Small intestine (tissue), 7 donors: ENCODE data around the gene SLC35E3. TPM values are rescaled to one million over a fixed set of nuclear protein-coding genes. Genes with fewer than 3 reads are reported as not detected.
"Not testable (repeated sequence)": the region's sequence is repeated elsewhere in the genome, so short reads cannot be mapped to it uniquely, and the experiment has no call there.

Experiments used
- DNase-seq, 2 donors: peaks; one replicate each; pipeline versions ENCODE4 v3.0.0 to v3.0.0-alpha.2; 2013
- FAIRE-seq: peaks from 2 replicates; lab custom pipeline; 2012; peaks lifted over from hg19 to GRCh38; lab: Jason Lieb, UNC
- H3K27ac ChIP-seq, 3 donors: one replicate each; pipeline ENCODE4 v1.5.1; 2013; ENCODE audit warnings: low read length in 2 of 3, mild to moderate bottlenecking in 2 of 3, control low read depth in 1 of 3, inconsistent platforms in 1 of 3, low read depth in 1 of 3, moderate library complexity in 1 of 3
- H3K27me3 ChIP-seq, 3 donors: one replicate each; pipeline ENCODE4 v1.6.1; 2013; ENCODE audit warnings: low read length in 3 of 3, inconsistent platforms in 1 of 3; ENCODE audit not compliant: control insufficient read depth in 3 of 3, insufficient read depth in 3 of 3
- H3K36me3 ChIP-seq, 3 donors: one replicate each; pipeline ENCODE4 v1.6.1; 2013; ENCODE audit warnings: low read length in 3 of 3, inconsistent platforms in 1 of 3, low read depth in 1 of 3, mild to moderate bottlenecking in 1 of 3, moderate library complexity in 1 of 3; ENCODE audit not compliant: control insufficient read depth in 3 of 3, insufficient read depth in 2 of 3
- H3K4me1 ChIP-seq, 3 donors: one replicate each; pipeline ENCODE4 v1.6.1; 2013; ENCODE audit warnings: low read length in 2 of 3, inconsistent platforms in 1 of 3, low read depth in 1 of 3, mild to moderate bottlenecking in 1 of 3, moderate library complexity in 1 of 3; ENCODE audit not compliant: control insufficient read depth in 3 of 3, insufficient read depth in 2 of 3
- H3K4me3 ChIP-seq, 3 donors: one replicate each; pipeline ENCODE4 v1.5.1; 2013; ENCODE audit warnings: low read length in 3 of 3, control low read depth in 1 of 3, inconsistent platforms in 1 of 3, low read depth in 1 of 3, mild to moderate bottlenecking in 1 of 3, moderate library complexity in 1 of 3
- H3K9me3 ChIP-seq, 2 donors: one replicate each; pipeline ENCODE4 v1.6.1; 2013; ENCODE audit warnings: low read depth in 1 of 2, low read length in 1 of 2; ENCODE audit not compliant: control insufficient read depth in 2 of 2, insufficient read depth in 1 of 2
- WGBS, 3 donors: extraction: QIAGEN DNeasy Blood & Tissue Kit; methylation state at CpG; one replicate each; pipeline ENCODE4 v1.1.7; 2013; 5-methylcytosine and 5-hydroxymethylcytosine counted together
- polyA plus RNA-seq, 4 donors: library from polyadenylated mRNA; stranded (reverse) in 3 of 4; unstranded in 1 of 4; fragments of 200-250 nt in 3 of 4; fragments of 120-200 nt in 1 of 4; gene quantifications; one replicate each; pipeline versions ENCODE4 v1.2.1 to v1.2.3, GENCODE V29; 2013
- donor health status: healthy with polysubstance abuse.
- donor health status: control.
- donor health status: control.
- donor health status: Bipolar disorder and iron deficiency.
- donor health status: healthy.

The SLC35E3 gene
- polyA plus RNA-seq, 4 donors = 0.27 to 8.2 (median 1.7) TPM

- 94 to 100% (median 97%) methylated on average over 4 of the region's 4 CpGs for WGBS, 3 donors
- H3K27me3 ChIP-seq = no peaks in the 10 kb centered on the region
- no peaks in the 10 kb centered on the region for H3K36me3 ChIP-seq
- no peak for FAIRE-seq
- no peak for DNase-seq
- no peak overlapping the region for H3K27ac ChIP-seq
- H3K4me3 ChIP-seq = no peak overlapping the region
- no peaks in the 10 kb centered on the region for H3K9me3 ChIP-seq
- H3K4me1 ChIP-seq = peaks cover 0 to 9% (median 5%) of the 10 kb centered on the region in 3 donors
Measured at GRCh38 chr12:68793436-68793835, 47.5 kb downstream of the SLC35E3 start.

DNA sequence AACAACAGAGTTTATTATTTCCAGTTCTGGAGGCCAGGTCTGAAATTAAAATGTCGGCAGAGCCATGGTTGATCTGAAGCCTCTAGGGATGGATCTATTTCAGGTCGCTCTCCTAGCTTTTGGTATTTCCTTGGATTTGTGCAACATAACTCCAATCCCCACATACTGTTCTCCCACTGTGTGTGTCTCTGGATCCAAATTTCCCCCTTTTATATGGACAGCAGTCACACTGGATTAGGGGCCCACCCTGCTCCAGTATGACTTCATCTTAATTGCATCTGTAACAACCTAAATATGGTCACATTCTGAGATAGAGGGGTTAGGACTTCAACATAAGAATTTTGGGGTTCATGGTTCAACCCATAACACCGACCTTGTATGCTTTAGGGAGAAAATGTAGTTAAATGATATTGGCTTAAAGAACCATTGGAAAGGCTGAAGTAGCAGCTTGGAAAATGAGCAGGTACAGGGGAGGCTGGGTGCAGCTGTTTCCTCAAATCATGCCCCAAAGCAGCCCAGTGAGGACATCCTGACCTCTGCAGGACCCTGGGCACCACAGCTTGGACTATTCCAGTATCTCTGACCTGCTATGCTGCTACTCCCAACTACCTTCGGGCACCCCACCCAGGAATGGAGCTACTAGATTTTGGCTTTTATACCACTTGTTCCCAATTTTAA is 48.1 kb downstream of the SLC35E3 start:
- FAIRE-seq = no peak
- Histone ChIP-seq H3K4me1 (peaks cover 0 to 3% (median 1%) of the 10 kb centered on the region in 3 donors), H3K27me3 (no peaks in the 10 kb centered on the region), H3K4me3 (no peak overlapping the region), H3K9me3 (no peaks in the 10 kb centered on the region), H3K36me3 (no peaks in the 10 kb centered on the region), H3K27ac (no peak overlapping the region)
- DNase-seq = no peak
- 91 to 93% (median 93%) methylated on average over 4 of the region's 4 CpGs for WGBS, 3 donors

- no peak for DNase-seq
- H3K9me3 ChIP-seq = no peaks in the 10 kb centered on the region
- no peak for FAIRE-seq
- 94 to 97% (median 97%) methylated on average over 3 of the region's 3 CpGs for WGBS, 3 donors
- H3K27ac ChIP-seq = no peak overlapping the region
- H3K4me3 ChIP-seq = no peak overlapping the region
- H3K27me3 ChIP-seq = no peaks in the 10 kb centered on the region
- no peaks in the 10 kb centered on the region for H3K4me1 ChIP-seq
- H3K36me3 ChIP-seq = no peaks in the 10 kb centered on the region
Measured at GRCh38 chr12:68794653-68795251, 48.8 kb downstream of the SLC35E3 start.

DNA sequence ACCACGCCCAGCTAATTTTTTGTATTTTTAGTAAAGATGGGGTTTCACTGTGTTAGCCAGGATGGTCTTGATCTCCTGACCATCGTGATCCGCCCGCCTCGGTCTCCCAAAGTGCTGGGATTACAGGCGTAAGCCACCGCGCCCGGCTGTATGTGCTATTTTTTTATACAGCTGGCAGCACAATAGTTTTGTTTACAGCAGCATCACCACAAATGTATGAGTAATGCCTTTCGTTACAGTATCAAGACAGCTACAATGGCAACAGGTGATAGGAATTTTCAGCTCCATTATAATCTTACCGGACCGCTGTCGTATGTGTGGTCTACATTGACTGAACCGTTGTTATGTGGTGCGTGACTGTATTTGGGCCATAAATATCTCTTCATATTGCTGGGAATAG is 50.4 kb downstream of the SLC35E3 start:
- FAIRE-seq (no peak), DNase-seq (no peak)
- no peaks in the 10 kb centered on the region for H3K9me3 ChIP-seq
- no peaks in the 10 kb centered on the region for H3K36me3 ChIP-seq
- H3K4me3 ChIP-seq = no peak overlapping the region
- WGBS, 3 donors = 94 to 98% (median 97%) methylated on average over 15 of the region's 15 CpGs
- no peaks in the 10 kb centered on the region for H3K4me1 ChIP-seq
- H3K27me3 ChIP-seq = no peaks in the 10 kb centered on the region
- no peak overlapping the region for H3K27ac ChIP-seq

DNA sequence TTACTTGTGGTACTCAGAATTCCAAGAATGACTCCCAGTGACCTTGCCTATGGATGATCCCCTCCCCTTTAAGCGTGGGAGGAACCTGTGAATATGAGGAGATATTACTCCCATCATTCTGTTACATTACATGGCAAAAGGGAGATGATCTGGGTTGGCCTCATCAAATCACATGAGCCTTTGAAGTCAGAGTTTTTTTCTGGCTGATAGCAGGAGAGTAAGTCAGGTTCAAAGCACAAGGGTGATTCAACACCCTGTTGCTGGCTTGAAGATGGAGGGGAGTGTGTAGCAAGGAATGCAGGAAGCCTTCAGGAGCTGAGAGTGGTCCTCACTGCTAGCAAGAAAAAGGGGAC is 52.9 kb downstream of the SLC35E3 start:
- H3K4me3 ChIP-seq = no peak overlapping the region
- no peaks in the 10 kb centered on the region for H3K9me3 ChIP-seq
- no peak for FAIRE-seq
- no peak overlapping the region for H3K27ac ChIP-seq
- WGBS, 3 donors = 97 to 100% (median 100%) methylated on average over 1 of the region's 1 CpG
- H3K4me1 ChIP-seq = no peaks in the 10 kb centered on the region
- no peaks in the 10 kb centered on the region for H3K36me3 ChIP-seq
- no peaks in the 10 kb centered on the region for H3K27me3 ChIP-seq
- peak in 1 of 2 donors; percentile 30 for DNase-seq

- Histone ChIP-seq H3K27ac (no peak overlapping the region), H3K9me3 (no peaks in the 10 kb centered on the region), H3K4me3 (no peak overlapping the region), H3K36me3 (no peaks in the 10 kb centered on the region), H3K27me3 (no peaks in the 10 kb centered on the region), H3K4me1 (peaks cover 0 to 7% (median 0%) of the 10 kb centered on the region in 3 donors)
- 21 to 77% (median 34%) methylated on average over 5 of the region's 5 CpGs for WGBS, 3 donors
- DNase-seq (peak in 1 of 2 donors; percentile 16), FAIRE-seq (no peak)
Measured at GRCh38 chr12:68800294-68800693, 54.3 kb downstream of the SLC35E3 start.

GRCh38 chr12:68801124-68801523 is 55.1 kb downstream of the SLC35E3 start:
- H3K9me3 ChIP-seq, FAIRE-seq, DNase-seq, H3K4me3 ChIP-seq, H3K36me3 ChIP-seq, H3K27ac ChIP-seq, H3K27me3 ChIP-seq, H3K4me1 ChIP-seq: not testable (repeated sequence)
- WGBS, 3 donors = 94 to 96% (median 94%) methylated on average over 7 of the region's 7 CpGs

DNA sequence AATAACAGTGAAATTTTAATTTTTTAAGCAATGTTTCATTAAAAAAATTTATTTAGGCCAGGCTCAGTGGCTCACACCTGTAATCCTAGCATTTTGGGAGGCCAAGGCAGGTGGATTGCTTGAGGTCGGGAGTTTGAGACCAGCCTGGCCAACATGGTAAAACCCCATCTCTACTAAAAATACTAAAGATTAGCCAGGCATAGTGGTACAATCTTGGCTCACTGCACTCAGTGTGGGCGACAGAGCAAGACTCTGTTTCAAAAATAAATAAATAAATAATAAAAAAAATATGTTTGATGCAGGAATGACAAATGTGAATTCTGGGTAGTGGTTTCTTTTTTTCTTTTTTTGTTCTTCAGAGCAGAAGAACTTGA is 56.4 kb downstream of the SLC35E3 start:
- H3K36me3 ChIP-seq, H3K27me3 ChIP-seq, DNase-seq, H3K9me3 ChIP-seq, H3K4me3 ChIP-seq, H3K27ac ChIP-seq, H3K4me1 ChIP-seq, FAIRE-seq: not testable (repeated sequence)
- WGBS, 3 donors = 76 to 88% (median 77%) methylated on average over 2 of the region's 2 CpGs
